Regular cardiac myocyte (primary cell): Measurements from ENCODE around the gene RYR3. TPM values are rescaled to one million over a fixed set of nuclear protein-coding genes. Genes with fewer than 3 reads are reported as not detected.

Experiments
- total RNA-seq: library from RNA; depleted of rRNA; stranded (reverse); fragments of >200 nt; gene quantifications from 2 replicates; pipeline ENCODE4 v1.2.3, GENCODE V29; 2014

RYR3 gene
- total RNA-seq, result under 0.01 and 0.19 TPM in 2 replicates

DNA sequence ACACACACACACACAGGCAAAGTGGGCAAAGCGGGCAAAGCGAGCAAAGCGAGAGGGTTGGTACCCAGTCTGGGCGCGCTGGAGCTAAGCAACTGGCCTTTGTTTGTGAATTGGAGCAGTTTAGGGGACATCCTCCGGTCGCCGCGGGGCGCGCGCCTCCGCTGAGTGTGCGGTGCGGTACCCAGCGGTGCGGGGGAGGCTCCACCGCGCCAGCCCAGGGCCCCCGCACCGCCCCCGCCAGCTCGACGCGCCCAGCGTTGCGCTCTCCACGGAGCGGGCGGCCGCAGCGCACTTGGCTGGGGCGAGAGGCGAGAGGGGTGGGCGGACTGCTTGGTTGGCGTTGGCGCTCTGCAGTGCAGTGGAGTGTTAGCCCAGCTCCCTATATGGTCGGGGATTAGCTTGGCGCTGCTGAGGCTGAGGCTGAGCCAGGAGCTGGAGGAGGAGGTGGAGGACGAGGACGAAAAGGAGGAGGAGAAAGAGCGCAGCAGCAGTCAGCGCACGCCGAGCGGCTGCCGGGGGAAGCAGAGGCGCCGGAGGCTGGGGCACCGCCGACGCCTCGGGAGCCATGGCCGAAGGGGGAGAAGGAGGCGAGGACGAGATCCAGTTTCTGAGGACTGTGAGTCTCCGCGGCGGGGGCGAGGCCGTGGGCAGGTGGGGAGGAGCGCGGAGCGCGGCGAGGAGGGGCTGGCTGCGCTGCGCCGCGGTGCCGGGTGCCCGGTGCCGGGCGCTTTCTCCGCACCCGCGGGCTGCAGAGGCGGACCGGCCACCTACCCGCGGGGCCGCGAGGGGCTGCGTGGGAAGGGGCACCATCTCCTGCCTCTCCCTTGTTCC, at the start of gene RYR3:
TSS of gene RYR3 (plus strand) at position 487 of the 831 bp plus-strand sequence. CDS start at position 566, 79 bp downstream.

Other genes starting within 250 kb of the RYR3 start
- 0.58 and 0.85 TPM in 2 replicates for gene FMN1, start 116.3 kb upstream of the RYR3 start, total RNA-seq